ENCODE results near the gene SNX20. TPM values are rescaled to one million over a fixed set of nuclear protein-coding genes. Genes with fewer than 3 reads are reported as not detected.
A peak's percentile ranks its signal among the peaks of the same experiment; 100 is the strongest.

SNX20 gene
- total RNA-seq, 2 donors from 2014 or later: 0.86 to 1.6 TPM

DNA sequence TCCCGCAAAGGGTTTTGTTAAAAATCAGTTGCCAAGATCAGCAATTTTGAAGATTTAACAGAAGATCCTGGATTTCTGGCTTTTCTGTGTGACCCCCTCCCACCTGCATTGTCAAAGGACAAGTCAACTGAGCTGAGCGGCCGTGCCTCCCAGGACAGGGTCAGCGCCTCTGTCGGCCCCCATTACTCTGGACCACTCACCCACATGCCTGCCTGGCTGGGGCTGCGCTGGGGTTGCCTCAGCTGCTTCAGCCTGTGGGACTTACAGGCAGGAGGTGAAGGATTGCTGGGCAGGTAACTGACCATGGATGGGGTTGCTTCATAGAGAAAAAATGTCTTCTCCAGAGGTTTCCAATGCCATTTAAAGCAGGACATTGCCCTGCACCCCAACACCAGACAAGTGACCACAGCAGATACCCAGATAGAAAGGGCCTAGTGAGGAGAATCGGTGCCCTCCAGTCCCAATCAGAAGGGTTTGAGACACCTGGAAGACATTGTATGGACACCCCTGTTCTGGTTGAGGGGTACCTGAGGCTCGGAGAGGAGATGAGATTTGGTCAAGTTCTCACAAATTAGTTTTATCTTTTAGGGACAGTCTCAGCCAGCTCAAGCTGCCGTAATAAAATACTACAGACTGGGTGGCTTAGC is 52.8 kb downstream of the SNX20 start:
- Histone ChIP-seq H3K9me3 (no peaks in the 10 kb centered on the region), H3K27ac (no peak overlapping the region), H3K4me3 (no peak overlapping the region), H3K36me3 (no peaks in the 10 kb centered on the region), H3K9ac (ENCODE audit: low read depth in 2 of 2, low read length in 2 of 2) (no peak overlapping the region), H3K27me3 (no peaks in the 10 kb centered on the region), H3K4me1 (no peaks in the 10 kb centered on the region)
- no peak for DNase-seq
- intact Hi-C loops (cut with DNase I): no loop called here
- no peak for TF ChIP-seq CTCF (IDR thresholded peaks at IDR 0.05)

GRCh38 chr16:50627419-50627818 is 53.7 kb downstream of the SNX20 start:
- Histone ChIP-seq H3K36me3 (no peaks in the 10 kb centered on the region), H3K9me3 (no peaks in the 10 kb centered on the region), H3K27ac (no peak overlapping the region), H3K27me3 (no peaks in the 10 kb centered on the region), H3K4me1 (no peaks in the 10 kb centered on the region), H3K4me3 (no peak overlapping the region), H3K9ac (ENCODE audit: low read depth in 2 of 2, low read length in 2 of 2) (no peak overlapping the region)
- peak; percentile 21 for TF ChIP-seq CTCF (IDR thresholded peaks at IDR 0.05)
- peak; percentile 35 for DNase-seq
- intact Hi-C loops (cut with DNase I): no loop called here

DNA sequence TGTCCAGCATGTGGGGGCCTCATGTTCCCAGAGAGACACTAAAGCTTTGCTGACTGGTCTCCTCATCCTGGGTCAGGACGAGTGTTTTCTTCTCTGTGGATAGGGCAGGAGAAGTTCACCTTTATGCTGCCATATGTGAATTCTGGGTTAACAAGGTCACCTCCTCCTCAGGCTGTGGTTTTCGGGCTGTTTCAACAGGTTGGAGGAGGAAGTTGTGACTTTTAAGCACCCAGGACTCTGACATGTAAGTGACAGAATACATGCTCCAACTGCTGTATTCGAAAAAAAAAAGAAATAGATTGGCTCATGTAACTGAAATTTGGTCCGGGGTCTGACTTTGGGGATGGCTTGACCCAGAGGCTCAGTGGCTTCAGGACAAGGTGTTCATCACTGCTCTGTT is 54.2 kb downstream of the SNX20 start:
- Histone ChIP-seq H3K4me1 (no peaks in the 10 kb centered on the region), H3K27ac (no peak overlapping the region), H3K36me3 (no peaks in the 10 kb centered on the region), H3K9ac (ENCODE audit: low read depth in 2 of 2, low read length in 2 of 2) (no peak overlapping the region), H3K4me3 (no peak overlapping the region), H3K9me3 (no peaks in the 10 kb centered on the region), H3K27me3 (no peaks in the 10 kb centered on the region)
- no peak for TF ChIP-seq CTCF (IDR thresholded peaks at IDR 0.05)
- intact Hi-C loops (cut with DNase I): no loop called here
- no peak for DNase-seq

DNA sequence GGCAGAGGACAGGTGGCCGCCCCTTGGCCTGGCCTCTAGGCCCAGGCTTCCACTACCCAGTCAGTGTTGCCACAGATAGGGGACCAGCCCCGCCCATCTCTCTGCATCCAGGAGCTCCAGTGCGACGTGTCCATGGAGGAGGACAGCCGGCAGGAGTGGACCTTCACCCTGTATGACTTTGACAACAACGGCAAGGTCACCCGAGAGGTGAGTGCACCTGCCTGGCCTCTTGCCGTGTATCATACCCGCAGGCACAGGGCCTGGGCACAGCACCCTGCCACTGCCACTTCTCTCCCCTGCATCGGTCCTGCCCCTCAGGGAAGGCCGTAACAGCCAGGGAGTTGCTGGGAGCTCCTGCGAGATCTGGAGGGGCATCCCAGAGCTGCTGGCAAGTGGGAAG is 55.7 kb downstream of the SNX20 start:
- DNase-seq: no peak
- Histone ChIP-seq H3K9ac (ENCODE audit: low read depth in 2 of 2, low read length in 2 of 2) (no peak overlapping the region), H3K36me3 (no peaks in the 10 kb centered on the region), H3K9me3 (no peaks in the 10 kb centered on the region), H3K27ac (no peak overlapping the region), H3K27me3 (no peaks in the 10 kb centered on the region), H3K4me1 (no peaks in the 10 kb centered on the region), H3K4me3 (no peak overlapping the region)
- intact Hi-C loops (cut with DNase I): no loop called here
- TF ChIP-seq CTCF (IDR thresholded peaks at IDR 0.05): no peak

DNA sequence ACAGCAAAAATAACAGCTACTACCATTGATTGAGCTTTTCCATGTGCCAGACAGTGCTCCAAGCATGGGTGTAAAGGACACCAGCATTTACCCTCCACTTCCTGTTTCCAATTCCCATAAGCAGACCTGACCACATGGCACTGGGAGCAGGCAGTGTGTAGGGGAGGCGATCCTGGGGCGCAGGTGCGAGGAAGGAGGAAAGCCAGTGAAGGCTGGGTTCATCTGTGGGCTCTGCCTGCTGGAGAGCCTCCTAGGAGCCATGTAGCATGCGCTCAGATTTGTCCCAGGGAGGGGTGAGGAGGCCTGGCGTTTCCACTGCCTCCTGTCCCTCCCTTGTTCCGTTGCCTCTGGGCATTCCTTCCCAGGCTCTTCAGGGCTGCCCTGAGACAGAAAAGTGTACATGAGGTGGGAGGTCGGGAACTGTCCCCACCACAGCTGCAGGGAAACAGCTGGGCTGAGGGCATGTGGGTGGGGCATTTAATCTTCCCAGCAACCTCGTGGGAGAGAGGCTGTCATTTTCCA is 56.6 kb downstream of the SNX20 start:
- intact Hi-C loops (cut with DNase I): no loop called here
- Histone ChIP-seq H3K27me3 (no peaks in the 10 kb centered on the region), H3K27ac (no peak overlapping the region), H3K9me3 (no peaks in the 10 kb centered on the region), H3K9ac (ENCODE audit: low read depth in 2 of 2, low read length in 2 of 2) (no peak overlapping the region), H3K4me1 (no peaks in the 10 kb centered on the region), H3K4me3 (no peak overlapping the region), H3K36me3 (no peaks in the 10 kb centered on the region)
- no peak for DNase-seq
- TF ChIP-seq CTCF (IDR thresholded peaks at IDR 0.05): no peak

Data from colonic mucosa (tissue), 4 donors.